GM21515 (cell line): ENCODE results near the gene DZIP3.
A peak's percentile ranks its signal among the peaks of the same experiment; 100 is the strongest.

ENCODE experiments used
- ATAC-seq: cut with Tn5 transposase; IDR thresholded peaks from one replicate; pipeline ENCODE4 v1.9.1; 2021; ENCODE audit not compliant: unreplicated experiment

Gene DZIP3

GRCh38 chr3:108589081-108589997 is at the start of gene DZIP3, which contains the start of gene CIP2A:
DZIP3 (plus strand) TSS chr3:108589722; CDS start chr3:108605407, 15,685 bp downstream.
CIP2A (minus strand) TSS chr3:108589438; CDS start chr3:108589375, 63 bp downstream.
- ATAC-seq: peak; percentile 93

- no peak for ATAC-seq
Measured at GRCh38 chr3:108546247-108546646, 43.3 kb upstream of the DZIP3 start.

GRCh38 chr3:108546692-108547091 is 42.8 kb upstream of the DZIP3 start:
- ATAC-seq: no peak

- no peak for ATAC-seq
Measured at GRCh38 chr3:108548304-108548703, 41.2 kb upstream of the DZIP3 start.

GRCh38 chr3:108548886-108549285 is 40.6 kb upstream of the DZIP3 start:
- ATAC-seq: no peak

DNA sequence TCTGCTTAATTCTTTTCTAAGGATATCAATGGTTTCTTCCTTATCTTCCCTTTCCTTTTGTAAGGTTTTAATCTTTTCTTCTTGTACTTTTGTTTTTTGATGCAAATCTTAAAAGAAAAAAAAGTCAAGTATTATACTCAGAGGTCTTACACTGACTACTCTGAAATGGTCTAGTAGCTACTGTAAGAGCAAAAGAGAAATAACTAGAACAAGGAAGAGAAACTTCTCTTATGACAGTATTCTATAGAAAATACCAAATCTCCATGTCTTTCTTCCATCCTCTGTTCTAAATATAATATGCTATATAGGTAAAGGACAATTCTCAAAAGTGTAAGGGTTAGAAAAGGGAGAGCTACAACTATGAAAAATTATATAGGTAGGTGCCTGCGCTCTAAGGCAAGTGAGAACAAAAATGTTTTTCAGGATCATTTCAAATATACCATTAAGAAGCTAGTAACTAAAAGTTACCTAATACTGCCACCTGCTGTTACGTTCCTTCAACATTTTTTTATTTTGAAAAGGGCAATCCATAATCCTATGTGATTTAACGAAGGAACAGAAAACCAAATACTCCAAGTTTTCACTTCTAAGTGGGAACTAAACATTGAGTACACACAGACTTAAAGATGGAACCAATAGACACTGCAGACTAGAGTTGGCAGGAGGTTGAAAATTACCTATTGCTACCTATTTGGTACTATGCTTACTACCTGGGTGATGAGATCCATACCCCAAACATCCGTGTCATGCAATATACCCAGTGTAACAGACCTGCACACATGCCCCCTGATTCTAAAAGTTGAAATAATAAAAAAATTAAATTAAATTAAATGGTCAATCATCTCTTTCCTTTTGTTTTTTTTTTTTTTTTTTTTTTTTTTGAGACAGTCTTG is 37.0 kb upstream of the DZIP3 start:
- no peak for ATAC-seq

- no peak for ATAC-seq
Measured at GRCh38 chr3:108554229-108554628, 35.3 kb upstream of the DZIP3 start.

- no peak for ATAC-seq
Measured at GRCh38 chr3:108554913-108555571, 34.5 kb upstream of the DZIP3 start.

DNA sequence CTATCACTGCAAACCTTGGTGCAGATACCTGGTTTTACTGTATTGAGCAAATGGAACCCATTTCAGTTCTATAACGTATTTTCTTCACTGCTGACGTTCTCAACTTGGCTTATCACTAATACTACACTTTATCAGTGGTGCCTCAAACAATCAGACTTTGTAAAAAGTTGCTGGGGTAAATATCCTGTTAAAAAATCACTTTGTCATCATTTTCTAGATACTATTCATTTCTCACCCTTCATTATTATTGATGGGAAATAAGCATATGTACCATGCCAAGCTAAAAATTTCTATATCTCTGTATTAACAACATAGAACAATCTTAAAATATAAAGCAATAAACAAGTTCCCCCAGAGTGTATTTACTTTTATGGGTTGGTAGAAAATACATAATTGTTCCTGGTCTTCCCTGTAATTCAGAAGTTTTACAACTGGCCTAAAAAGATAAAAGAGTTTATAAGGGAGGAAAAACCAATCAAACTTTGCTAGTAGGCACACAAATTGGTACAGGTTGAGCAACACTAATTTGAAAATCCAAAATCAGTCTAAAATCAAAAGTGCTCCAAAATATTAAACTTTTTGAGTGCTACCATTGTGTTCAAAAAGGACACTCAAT is 33.4 kb upstream of the DZIP3 start:
- ATAC-seq: no peak

GRCh38 chr3:108562565-108562964 is 27.0 kb upstream of the DZIP3 start:
- no peak for ATAC-seq

GRCh38 chr3:108564564-108564963 is 25.0 kb upstream of the DZIP3 start:
- ATAC-seq: no peak

GRCh38 chr3:108565506-108565905 is 24.0 kb upstream of the DZIP3 start:
- no peak for ATAC-seq

GRCh38 chr3:108566599-108566998 is 22.9 kb upstream of the DZIP3 start:
- ATAC-seq: no peak

GRCh38 chr3:108569336-108569735 is 20.2 kb upstream of the DZIP3 start:
- no peak for ATAC-seq

GRCh38 chr3:108578064-108578463 is 11.5 kb upstream of the DZIP3 start:
- no peak for ATAC-seq

DNA sequence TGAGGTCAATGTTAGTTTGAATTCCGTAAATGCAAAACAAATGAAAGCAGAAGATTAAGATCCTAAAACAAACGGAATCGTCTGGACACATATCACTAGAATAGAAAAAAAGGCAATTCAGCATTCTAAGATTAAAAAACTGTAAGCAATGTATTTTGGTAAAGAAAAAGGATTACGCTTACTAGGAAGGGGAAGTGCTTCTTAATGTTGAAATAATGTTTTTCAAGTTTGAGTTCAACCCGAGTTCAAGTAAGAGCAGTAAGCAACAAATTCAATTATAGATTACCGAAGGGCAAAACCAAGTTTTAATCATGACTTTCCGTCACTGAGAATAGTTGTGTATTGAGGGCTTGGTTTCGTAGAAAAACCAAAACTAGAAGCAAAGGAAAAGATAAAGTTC is 921 bp upstream of the DZIP3 start:
- no peak for ATAC-seq

DNA sequence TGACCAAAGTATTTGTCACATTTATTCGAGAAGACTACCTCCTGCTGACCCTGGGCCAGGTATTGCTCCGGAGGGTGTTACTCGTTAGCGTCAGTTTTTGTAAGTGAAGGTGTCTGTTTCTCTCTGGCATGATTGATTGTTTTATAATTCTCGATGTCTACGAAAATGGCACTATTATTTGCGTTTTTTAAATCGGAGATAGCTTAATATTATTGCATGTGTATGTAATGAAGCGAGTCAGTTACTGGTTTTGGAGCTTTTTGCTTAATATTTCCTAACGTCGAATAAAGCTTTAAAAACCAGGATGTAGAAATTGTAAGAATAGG is 439 bp downstream of the DZIP3 start:
- ATAC-seq: no peak

- no peak for ATAC-seq
Measured at GRCh38 chr3:108590460-108590859, 938 bp downstream of the DZIP3 start.

DNA sequence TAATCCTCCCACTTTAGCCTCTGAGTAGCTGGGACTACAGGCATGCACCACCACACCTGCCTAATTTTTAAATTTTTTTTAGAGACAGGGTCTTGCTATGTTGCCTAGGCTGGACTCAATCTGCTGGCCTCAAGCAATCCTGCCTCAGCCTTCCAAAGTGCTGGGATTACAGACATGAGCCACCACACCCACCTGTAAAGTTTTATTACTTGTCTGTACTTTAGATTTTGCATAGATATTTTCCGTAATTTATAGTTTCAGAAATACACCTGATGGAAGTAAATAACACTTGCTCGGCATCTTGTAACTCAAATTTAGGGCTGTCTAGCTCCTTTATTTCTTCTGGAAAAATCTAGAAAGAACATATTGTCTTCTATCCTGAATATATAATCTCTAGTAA is 5.8 kb downstream of the DZIP3 start:
- no peak for ATAC-seq

GRCh38 chr3:108598375-108598774 is 8.9 kb downstream of the DZIP3 start:
- no peak for ATAC-seq
